HL-60/S4 treated with retinoic acid at 250 ng/mL for 4 days and 3 days (cell line): ENCODE data around the gene KRTAP1-5.
"Not testable (repeated sequence)": the region's sequence is repeated elsewhere in the genome, so short reads cannot be mapped to it uniquely, and the experiment has no call there.

Experiments
- in situ Hi-C: fragments of 300-500 bp; cut with MboI; formaldehyde crosslinking; loops from 2 replicates; pipeline ENCODE4 v1.7.0; 2022; ENCODE audit warnings: low sequenced_read_pairs

The KRTAP1-5 gene

GRCh38 chr17:41049110-41049509, 22.1 kb upstream of the KRTAP1-5 start:
- in situ Hi-C loops = no loop called here

GRCh38 chr17:41048441-41048840, 21.4 kb upstream of the KRTAP1-5 start:
- in situ Hi-C loops = no loop called here

DNA sequence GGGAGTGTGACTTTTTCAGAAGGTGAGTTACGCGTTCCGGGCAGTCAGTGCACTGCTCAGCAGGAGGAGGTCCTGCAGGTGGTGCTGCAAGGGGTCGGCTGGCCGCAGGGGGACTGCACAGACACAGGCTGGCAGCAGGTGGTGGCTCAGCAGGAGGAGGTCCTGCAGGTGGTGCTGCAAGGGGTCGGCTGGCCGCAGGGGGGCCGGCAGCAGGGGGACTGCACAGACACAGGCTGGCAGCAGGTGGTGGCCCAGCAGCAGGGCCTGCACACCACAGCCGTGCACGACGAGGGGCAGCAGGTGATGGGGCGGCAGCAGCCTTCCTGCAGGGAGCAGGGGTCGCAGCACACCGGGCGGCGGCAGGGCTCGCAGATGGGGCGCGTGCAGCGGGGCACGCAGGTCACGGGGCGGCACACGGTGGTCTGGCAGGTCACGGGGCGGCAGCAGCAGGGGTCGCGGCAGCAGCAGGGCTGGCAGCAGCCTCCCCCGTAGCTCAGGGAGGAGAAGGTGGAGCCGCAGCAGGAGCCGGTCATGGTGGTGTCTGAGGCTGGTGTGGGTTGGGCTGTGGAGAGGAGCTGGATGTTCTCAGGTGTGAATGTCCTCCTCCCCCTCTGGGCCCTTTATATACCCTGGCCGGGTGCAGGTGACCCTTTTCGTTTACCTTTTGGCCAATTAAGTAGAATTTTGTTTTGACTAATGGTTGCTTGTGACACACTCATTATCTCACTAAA, 19.9 kb upstream of the KRTAP1-5 start, which contains the start of gene KRTAP2-1:
Gene KRTAP2-1 (minus strand): TSS at position 582 of the 731 bp plus-strand sequence. CDS start 49 bp downstream, at position 533.
- in situ Hi-C loops = not testable (repeated sequence)

- in situ Hi-C loops = no loop called here
Measured at GRCh38 chr17:41042953-41043352, 15.9 kb upstream of the KRTAP1-5 start.

GRCh38 chr17:41040783-41041571, 14.0 kb upstream of the KRTAP1-5 start, which contains the start of gene KRTAP1-1:
KRTAP1-1 (minus strand) TSS chr17:41041450; CDS start chr17:41041397, 53 bp downstream.
- in situ Hi-C loops = not testable (repeated sequence)

DNA sequence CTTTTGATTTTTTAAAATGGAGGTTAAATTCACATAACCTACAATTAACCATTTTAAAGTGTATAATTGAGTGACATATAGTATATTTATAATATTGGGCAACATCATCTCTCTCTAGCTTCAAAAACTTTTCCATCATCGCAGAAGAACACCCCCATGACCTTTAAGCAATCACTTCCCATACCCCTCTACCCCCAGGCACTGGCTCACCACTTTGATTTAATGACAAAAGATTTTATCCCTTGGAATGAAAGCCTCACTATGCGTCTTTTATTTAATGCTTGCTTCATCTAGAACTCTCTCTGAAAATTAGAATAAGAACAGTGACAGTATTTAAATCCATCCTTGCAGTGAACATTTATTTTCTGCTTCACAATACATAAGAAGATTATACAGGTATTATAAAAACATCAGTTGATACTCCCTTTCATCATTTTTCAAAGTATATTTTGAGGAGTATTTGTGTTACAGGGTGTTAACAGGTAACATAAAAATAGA, 10.9 kb upstream of the KRTAP1-5 start:
- in situ Hi-C loops = no loop called here

- in situ Hi-C loops = not testable (repeated sequence)
Measured at GRCh38 chr17:41034346-41034935, 7.4 kb upstream of the KRTAP1-5 start, which contains the start of gene KRTAP1-3. KRTAP1-3 (minus strand) TSS chr17:41034874; CDS start chr17:41034821, 53 bp downstream.

DNA sequence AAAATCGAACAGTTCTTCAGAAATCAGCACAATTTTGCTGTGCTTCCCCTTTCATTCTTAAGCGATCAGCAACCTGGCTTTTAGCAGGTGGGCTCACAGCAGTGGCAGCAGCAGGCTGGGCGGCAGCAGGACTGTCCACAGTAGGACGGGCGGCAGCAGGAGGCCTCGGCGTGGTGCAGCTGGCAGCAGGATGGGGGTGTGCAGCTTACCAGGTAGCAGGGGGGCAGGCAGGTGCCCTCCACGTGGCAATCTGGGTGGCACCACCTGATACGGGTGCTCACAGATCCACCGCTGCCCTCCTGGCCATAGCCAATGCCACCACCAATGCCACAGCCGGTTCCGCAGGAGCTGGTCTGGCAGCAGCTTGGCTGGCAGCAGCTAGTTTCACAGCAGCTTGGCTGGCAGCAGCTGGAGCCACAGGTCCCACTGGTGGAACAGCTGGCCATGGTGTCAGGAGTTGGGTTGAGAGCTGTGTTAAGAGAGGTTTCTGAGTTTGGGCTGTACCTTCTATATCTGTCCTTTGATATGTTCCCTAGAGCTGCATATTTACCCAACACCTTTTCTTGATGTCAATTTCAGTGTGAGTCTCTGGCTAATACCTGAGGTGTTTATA, 2.7 kb upstream of the KRTAP1-5 start, which contains the start of gene KRTAP1-4:
Gene KRTAP1-4 (minus strand): TSS at position 563 of the 613 bp plus-strand sequence. CDS start 117 bp downstream, at position 446.
- in situ Hi-C loops = no loop called here

GRCh38 chr17:41024697-41025096, 2.3 kb downstream of the KRTAP1-5 start:
- in situ Hi-C loops = no loop called here

- in situ Hi-C loops = no loop called here
Measured at GRCh38 chr17:41020336-41020735, 6.7 kb downstream of the KRTAP1-5 start.

DNA sequence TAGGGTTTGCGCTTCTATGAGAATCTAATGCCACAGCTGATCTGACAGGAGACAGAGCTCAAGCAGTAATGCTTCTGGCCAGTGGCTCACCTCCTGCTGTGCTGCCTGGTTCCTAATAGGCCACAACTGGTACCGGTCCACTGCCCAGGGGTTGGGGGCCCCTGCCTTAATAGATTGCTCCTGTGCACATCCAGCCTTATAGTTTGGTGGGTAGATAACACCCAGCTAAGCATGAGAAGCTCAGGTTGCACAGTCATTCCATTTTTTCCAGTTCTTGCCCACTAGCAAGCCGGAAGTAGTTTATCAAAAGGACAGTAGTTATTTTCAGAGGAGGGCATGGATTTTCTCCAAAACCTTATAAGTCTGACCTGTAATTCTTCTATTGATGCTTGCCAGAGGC, 7.6 kb downstream of the KRTAP1-5 start:
- in situ Hi-C loops = no loop called here

- in situ Hi-C loops = no loop called here
Measured at GRCh38 chr17:41018541-41018940, 8.5 kb downstream of the KRTAP1-5 start.

GRCh38 chr17:41016578-41017215, 10.3 kb downstream of the KRTAP1-5 start:
- in situ Hi-C loops = no loop called here

DNA sequence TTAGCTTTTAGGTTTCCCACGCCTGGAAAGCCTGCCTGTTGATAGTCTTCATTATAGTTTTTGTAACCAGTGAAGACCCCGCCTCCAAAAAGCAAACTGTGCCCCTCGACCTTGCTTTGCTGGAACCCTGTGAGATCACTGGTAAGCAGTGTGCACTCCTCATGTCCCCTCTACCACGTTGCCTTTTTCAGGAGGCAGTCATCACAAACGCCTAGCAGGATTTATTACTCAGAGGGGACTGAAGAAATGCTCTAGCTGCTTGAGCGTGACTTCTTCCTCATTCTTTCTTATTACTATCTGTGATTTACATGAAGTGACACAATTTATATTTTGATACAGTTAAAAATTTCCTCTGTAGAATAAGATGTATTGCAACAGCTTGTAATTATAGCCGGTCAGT, 11.6 kb downstream of the KRTAP1-5 start:
- in situ Hi-C loops = no loop called here

DNA sequence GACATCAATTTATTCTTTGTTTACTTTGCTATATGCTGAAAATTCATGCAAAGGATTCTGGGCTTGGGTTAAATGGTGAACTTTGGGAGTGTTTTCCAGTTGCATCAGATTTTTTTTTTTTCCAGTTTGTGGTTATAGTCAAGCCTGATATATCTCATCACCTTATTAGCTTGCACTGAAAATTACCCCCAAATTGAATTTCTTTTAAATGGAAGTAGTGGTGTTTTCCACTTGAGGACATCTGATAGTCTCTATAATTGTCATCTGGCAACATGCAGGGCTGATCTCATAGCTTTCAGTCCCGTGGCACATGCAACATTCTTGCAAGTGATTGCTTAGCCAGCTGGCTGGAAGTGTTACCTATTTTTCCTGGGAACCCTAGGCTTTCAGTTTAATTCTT, 13.4 kb downstream of the KRTAP1-5 start:
- in situ Hi-C loops = no loop called here

GRCh38 chr17:41013181-41013580, 13.8 kb downstream of the KRTAP1-5 start:
- in situ Hi-C loops = no loop called here

DNA sequence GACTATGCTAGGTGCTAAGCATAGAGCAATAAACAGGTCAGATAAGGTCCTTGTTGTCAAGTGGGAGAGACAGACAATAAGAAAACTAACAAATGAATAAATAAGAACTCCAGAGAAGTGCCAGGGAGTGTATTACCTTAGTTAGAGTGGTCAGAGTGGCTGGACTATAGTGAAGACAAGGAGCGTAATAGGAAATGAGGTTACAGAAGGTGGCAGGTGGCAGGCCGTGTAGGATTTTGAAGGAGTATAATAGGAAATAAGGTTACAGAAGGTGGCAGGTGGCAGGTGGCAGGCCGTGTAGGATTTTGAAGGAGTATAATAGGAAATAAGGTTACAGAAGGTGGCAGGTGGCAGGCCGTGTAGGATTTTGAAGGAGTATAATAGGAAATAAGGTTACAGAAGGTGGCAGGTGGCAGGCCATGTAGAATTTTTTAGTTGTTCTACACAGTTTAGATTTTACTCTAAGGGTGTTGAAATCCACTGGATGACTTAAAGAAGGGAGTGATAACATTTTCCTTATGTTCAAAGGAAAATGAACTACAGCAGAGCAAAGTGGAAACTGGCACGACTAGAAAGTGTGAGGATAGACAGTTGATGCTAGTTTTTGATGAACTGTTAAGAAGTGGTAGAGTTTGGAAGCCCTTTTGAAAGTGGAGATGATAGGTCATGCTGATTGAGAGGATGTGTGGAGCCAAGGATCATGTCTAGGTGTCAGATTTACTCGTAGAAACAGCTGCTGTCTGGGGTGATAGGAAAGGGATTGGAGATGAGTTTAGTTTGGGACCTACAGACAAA, 14.5 kb downstream of the KRTAP1-5 start:
- in situ Hi-C loops = no loop called here

DNA sequence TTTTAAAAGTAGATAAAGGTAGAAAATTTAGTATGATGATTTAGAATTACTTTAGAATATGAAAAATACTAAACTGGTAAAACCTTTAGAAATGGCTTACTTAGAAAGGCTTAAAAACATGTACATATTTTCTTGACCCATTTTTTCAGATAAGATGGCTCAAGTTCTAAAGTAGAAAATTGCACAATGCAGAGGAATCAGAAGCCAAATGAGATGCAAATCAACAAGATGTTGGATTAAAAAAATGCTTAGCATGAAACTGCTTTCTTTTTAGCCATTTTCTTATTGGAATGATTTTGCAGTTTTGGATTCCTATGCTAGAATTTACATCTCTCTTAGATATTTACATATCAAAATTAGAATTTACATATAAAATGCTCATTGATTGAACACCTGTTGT, 16.6 kb downstream of the KRTAP1-5 start:
- in situ Hi-C loops = no loop called here

GRCh38 chr17:41009936-41010335, 17.1 kb downstream of the KRTAP1-5 start:
- in situ Hi-C loops = no loop called here
